Liver (tissue), 3 donors: ENCODE data around the gene HDAC6.
A peak's percentile ranks its signal among the peaks of the same experiment; 100 is the strongest.

ENCODE experiments used
- CTCF ChIP-seq: fragments of 150-350 bp; IDR thresholded peaks from 2 replicates; pipeline ENCODE4 v1.5.1; 2017; ENCODE audit warnings: improper control_type of control experiment, low read depth, low read length; ENCODE audit not compliant: missing input control
- RAD21 ChIP-seq, 2 donors: IDR thresholded peaks; 2 replicates each; pipeline ENCODE4 v1.6.1; 2016; ENCODE audit warnings: antibody characterized with exemption in 2 of 2, mild to moderate bottlenecking in 2 of 2
- TAF1 ChIP-seq: conservative IDR thresholded peaks from 2 replicates; pipeline ENCODE4 v1.6.1; 2016; ENCODE audit warnings: antibody characterized with exemption, mild to moderate bottlenecking
- donor health status: healthy.
- donor health status: healthy.

- TF ChIP-seq CTCF (peak; percentile 40), RAD21 (IDR thresholded peaks at IDR 0.05) (peak; percentile 81 to 87), TAF1 (no peak)
Observed at GRCh38 chrX:48761674-48762471, 40.0 kb upstream of the HDAC6 start, which contains the start of gene GLOD5.
